GM19463 (cell line): ENCODE results near the gene KAT2A.

Source experiments
- ATAC-seq: cut with Tn5 transposase; IDR thresholded peaks from one replicate; pipeline ENCODE4 v1.9.1; 2021; ENCODE audit warnings: mild to moderate bottlenecking, moderate library complexity; ENCODE audit not compliant: unreplicated experiment

The KAT2A gene

DNA sequence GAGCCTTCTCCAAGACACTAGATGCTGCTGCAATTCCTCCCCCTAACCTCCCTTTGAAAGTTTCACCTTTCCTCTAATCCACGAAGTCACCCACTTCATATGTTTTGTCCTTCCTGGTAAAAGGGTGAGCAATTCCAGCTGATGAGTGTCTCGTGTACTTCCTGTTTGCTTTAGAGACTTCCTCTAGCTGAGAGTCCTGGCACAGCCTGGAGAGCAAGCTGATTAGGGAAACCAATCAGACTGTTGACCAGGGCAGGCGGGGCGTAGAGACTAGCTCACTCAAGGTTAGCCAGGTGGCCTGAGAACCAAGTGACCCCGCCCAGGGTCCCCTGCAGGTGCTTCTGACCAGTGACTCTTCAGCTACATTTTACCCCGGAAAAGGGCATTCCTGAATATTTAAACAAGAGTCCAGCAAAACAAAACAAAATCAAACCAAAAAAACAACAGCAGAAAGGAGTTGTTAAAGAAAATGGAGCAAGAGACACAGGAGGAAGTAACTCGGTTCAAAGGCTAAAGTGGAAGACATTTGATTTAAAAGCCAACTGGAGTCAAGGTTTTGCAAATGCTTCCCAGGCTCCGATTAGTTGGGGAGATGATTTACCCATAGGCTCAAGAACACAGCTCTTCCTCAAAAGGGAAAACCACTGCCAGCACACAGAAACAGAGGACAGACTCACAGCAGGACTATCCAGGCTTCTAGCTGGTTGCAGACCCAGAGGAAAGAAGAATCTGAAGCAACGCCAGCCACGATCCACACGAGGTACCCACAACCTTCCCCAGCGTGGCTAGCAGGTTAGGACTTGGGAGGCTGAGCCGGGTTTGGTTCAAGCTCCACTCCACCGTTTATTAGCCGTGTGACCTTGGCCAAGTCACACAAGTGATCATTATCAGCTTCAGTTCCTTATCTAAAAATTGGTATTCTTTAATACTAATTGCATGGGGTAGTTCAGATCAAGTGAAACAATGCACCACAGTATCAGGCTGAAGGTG lies 14.8 kb upstream of the KAT2A start:
- no peak for ATAC-seq

DNA sequence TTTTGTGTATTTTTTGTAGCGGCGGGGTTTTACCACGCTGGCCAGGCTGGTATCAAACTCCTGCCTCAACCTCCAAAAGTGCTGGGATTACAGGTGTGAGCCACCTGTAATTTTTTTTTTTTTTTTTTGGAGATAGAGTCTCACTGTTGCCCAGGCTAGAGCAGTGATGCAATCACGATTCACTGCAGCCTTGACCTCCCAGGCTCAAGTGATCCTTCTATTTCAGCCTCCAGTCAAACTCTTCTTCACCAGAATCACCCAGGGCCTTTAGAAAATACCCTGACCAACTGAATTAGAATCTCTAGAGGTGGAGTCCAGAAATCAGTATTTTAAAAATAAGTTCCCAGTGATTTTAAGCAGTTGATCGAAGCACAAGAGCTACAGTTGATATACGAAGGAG lies 14.0 kb upstream of the KAT2A start:
- ATAC-seq = no peak

DNA sequence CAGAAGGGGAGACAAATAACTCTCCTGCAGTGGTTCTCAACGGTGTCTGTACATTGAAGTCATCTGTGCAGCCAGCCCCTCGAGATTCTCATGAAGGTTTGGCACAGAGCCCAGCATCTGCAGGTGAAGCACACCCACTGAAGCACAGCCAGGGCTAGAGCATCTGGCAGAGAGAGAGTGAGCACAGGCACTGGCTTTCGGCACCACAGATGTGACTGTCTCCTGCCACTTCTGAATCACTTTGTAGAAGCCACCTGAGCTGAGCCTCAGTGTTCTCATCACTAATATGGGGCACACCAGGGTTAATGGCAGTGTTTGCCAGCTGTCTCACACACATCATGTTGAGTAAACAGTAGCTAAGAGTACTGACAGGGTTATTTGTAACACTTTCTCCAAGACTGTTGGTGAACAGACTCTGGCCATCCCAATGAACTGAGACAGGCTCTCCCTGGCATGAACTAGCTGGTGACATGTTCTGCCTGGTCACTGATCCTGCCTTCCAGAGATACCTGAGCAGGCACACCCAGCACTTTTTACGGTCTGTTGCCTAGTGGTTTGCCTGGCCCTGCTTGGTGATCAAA lies 12.4 kb upstream of the KAT2A start:
- ATAC-seq = peak; percentile 76

DNA sequence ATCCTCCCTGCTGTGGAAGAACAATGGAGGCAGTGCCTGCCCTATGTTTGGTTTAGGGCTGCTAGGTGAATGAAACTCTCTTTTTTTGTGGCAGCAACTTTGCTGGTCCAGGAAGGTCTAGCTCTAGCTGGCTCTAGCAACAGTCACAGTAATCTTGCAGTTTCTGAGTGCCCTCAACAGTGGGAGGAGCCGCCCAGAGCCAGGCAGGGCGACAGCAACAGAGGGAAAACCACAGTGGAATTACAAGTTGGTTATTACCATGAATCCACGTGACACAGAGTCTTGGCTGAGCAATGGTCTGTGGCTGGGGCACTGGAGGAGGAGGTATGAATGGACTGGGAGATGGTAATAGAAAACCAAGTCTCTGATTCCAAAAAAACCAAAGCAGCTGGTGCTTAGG lies 11.8 kb upstream of the KAT2A start:
- peak; percentile 29 for ATAC-seq

DNA sequence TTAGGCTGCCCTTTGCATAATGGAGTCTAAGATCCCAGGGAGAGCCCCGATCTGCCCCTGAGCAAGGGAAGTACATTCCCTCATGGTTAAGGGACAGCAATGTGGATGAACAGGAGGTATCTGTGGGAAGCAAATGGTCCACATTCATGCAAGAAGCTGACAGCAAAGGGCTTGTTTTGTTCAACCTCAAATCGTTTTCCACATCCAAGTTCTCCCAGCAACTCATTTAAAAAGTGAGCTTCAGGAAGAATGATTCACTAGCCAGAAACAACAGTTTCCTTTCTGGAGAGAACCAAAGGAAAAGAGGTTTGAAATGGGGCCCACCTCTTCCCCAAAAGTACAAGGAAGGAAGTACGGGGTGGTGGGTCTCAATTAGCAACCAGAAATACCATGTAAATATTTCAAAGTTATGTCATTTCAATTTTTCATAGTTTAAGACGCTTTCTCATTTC lies 10.8 kb upstream of the KAT2A start:
- ATAC-seq = no peak

DNA sequence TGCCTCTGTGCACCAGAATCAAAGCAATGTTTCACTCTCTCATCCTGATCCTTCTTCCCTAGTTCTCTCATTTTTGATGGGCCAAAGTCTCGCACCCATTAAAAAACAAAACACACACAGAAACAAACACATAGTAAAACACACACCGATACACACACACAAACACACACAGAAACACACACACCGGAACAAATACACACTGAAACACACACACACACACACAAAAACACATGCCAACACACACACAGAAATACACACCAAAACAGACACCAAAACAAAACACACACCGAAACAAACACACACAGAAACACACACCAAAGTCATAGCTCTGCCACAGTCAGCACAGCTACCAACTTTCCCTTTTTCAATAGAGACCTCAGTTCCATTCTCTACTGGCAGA lies 10.1 kb upstream of the KAT2A start:
- ATAC-seq = no peak

DNA sequence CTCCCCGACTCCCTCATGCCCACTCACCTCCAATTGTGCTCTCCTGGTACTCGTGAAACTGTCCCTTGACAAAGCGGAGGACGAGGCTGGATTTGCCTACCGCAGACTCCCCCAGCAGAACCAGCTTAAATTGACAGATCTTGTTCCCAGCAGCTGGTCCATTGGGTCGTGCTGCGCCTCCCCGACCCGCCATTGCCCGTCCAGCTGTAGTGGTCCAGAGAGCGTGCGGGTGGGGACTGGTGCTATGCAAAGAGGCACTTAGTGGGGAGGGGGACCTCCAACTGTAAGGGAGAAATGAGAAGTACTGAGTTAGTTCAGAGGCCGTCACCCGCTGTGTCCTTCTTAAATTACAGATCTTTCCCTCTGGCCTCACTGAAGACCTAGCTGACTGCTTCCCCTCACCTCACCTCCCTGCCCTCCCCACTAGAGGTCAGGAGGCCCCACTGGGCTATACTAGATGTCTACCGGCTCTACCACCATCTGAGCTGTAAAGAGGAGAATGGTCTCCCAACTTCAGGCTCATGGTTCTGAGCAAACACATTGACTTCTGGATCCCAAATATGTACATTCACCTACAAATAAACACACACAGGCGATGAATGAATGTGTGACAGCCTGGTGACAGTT lies 9.3 kb upstream of the KAT2A start:
- ATAC-seq = no peak

DNA sequence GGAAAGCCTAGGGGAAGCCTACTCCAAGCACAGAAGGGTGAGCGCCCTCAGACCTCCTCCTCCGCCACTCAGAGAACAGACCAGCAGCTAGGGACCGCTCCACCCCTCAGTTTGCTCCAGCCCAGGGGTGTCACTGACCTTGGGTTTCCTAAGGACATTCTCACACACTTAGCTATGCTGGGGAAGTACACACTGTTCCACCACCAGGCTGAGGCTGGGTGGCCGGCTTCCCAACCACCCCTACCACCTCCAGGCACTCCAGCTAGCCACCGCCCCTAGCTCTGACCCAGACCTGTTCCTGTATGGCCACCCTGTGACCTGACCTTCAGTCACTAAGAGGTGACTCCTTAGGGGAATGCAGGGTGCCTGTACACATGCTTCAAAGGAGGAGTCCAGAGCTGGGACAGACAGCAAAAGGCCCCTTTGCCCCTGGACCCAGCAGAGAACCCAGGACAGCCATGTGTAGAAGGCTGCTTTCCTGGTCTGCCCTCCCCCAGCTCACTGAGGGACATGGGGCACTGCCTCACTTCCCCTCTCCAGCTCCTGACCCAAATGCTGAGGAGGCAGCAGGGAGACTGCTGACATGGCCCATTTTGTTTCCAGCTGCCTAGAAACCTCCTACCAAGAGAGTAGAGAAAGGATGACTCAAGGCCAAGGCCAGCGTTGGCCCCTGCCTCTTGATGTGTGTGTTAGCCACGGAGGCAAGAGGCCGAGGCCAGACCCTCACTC lies 8.1 kb upstream of the KAT2A start:
- no peak for ATAC-seq

DNA sequence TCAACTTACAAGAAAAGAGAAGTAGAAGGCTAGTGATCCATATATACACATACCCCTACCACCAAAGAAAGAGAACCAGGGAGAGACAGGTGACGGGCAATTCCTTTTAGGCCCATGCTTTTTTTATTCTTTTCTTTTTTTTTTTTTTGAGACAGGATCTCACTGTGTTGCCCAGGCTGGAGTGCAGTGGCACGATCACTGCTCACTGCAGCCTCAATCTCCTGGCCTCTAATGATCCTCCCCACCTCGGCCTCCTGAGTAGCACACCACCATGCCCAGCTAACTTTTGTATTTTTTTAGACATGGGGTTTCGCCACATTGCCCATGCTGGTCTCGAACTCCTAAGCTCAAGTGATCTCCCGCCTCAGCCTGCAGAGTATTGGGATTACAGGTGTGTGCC lies 6.2 kb upstream of the KAT2A start:
- ATAC-seq = no peak

DNA sequence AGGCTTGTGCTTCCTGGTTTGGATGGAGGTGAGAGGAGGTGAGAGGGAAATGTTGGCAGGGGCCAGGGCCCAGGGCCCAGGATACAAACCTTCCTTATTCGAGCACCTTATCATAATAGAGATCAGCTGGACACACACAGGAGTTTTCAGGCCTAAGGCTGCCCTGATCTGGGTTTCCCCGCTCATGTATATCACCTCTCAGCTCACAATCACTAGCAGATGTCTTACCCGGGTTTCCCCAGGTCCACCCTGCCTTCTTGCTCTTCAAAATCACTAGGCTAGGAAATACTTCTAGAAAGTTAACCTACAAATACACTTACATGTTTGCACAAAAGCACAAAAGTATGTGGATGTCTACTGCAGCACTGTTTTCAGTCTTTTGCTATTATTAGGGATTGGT lies 5.7 kb upstream of the KAT2A start:
- no peak for ATAC-seq

DNA sequence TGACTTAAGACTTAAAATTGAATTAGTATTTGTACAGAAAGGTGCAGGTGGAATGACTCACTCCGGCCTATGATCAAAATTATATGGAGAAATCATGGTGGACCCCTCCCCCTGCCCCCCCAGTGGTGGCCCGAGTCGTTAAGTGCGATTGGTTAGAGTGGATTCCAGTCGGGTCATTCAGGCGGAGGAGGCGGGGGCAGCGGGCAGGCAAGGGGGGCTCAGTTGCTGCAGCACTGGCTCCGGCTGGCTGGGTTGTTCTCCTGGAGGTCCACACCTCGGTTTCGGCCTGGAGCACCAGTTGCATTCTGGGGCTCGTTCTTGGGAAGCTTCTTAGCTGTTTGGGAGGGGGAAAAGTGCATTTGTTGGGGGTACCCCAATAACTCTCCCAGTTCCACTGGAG lies 4.4 kb upstream of the KAT2A start:
- ATAC-seq = no peak

DNA sequence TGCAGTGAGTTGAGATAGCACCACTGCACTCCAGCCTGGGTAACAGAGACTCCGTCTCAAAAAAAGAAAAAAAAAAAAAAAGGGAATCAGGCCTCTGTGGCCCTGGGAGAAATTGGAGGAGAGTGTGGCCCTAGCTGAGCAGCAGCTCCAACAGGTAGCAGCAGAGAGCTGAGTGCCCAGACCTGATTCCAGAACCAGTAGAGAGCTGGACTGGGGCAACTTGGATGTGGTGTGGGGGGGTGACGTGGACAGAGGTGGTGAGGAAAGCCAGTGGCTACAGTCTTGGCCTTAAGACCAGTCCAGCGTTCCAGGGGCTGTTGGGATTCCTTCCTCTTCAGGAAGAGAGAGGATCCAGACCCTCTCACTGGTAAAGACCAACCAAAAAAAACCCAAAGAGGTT lies 3.1 kb upstream of the KAT2A start:
- no peak for ATAC-seq

DNA sequence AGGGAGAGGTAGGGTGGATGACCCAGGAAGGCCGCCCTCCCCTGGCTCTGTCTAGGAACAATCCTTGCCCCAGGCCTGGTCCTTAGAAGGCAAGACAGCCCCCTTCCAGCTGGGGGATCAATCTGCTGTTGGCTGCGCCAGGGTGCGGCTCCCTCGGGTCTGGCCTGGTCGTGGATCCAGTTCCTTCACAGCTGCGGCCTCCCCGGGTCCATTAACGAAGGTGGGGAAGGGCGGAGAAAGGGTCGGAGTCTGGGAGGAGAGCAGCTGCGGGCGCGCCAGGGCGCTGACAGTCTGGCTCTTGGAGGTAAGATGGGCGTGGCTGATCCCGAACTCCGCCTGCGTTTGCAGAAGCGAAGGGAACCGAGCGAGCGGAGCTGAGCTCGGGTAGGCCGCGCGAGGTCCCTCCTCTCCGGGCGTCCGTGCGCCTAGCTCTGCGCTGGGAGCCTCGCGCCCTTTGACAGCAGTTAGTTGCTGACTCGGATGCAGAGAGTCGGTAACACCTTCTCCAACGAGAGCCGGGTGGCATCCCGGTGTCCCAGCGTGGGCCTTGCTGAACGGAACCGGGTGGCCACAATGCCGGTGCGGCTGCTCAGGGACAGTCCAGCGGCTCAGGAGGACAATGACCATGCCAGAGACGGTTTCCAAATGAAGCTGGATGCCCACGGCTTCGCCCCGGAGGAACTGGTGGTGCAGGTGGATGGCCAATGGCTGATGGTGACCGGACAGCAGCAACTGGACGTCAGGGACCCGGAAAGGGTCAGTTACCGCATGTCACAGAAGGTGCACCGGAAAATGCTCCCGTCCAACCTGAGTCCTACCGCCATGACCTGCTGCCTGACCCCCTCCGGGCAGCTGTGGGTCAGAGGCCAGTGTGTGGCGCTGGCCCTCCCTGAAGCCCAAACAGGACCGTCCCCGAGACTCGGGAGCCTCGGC lies 1.5 kb upstream of the KAT2A start, which contains the start of gene HSPB9:
Gene HSPB9 (plus strand): TSS at position 434 of the 933 bp plus-strand sequence. CDS start 47 bp downstream, at position 481.
- ATAC-seq = no peak

DNA sequence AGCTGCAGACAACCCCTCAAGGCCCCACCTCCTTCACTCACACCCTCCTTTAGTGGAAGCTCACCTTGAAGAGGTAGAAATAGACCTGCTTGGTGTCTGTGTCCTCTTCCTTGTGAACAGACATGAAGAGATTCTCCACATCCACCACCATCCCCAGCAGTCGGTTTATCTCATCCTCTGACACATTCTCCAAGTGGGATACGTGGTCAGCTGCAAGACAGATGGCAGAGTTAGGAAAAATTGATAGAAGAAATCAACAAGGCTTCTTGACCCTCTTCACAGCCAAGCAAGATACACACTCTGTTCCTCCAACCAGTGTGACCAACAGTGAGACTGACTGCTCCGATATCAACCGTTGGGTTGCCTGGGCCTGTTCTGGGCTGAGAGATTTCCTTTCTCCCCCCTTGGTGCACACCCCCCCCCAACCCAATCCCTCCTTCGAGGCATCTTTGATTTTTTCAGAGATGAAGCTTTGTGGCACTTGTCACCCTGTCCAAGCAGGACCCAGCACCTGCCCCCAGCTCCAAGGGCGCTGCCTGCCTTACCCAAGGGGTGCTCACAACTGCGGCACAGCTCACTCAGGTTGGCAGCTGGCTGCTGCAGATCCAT lies 902 bp downstream of the KAT2A start:
- ATAC-seq = no peak

DNA sequence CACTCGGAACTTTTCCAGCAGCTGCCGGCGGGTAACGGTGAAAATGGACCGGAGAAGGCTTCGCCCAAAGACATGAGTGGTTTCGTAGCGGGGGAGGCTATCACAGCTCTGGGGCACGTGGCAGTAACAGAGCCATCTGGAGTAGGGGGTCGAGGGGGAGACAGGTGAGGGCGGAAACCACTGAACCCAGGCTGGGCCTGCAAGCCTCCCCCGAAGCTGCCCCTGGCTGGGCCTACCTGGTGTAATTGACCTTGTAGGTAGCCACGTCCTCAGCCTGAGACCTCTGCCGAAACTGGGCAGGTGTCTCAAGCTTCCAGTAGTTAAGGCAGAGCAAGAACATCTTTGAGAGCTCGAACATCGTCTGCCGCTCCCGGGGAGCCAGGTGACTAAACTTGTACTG lies 1.9 kb downstream of the KAT2A start:
- ATAC-seq = no peak

DNA sequence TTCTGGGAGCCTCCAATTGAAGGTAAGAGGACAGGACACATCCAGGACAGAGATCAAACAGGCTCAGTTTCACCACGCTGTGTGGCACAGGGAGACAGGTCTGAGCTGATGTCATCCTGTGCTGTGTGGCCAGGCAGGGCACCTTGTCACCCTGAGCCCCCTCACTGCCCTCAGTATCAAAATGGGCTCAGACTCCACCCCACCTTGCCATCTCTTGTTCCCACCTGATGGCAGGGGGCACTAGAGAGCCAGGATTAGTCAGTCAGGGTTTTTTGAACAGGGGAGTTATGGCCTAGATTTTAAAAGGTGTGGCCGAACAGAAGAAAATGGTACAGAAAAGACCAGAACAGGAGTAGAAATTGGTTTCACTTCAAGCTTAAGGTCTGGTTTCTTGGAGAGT lies 2.6 kb downstream of the KAT2A start:
- ATAC-seq = no peak

DNA sequence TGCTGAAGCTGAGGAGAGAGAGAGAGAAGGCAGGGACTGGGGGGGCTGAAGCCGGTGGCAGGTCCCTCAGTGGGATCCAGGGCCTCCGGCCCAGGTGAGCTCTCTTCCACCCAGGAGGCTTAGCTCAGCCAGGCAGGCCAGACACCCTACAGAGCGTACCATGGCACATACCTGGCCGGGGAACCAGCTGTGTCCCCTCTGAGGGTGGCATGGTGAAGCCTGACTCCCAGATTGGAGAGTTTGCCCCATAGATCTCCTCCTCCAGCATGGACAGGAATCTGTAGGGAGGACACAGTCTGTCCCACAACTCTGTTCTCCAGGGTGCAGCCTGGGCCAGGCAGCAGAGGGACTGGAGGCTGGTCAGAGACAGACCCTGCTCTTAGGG lies 3.0 kb downstream of the KAT2A start:
- ATAC-seq = no peak

DNA sequence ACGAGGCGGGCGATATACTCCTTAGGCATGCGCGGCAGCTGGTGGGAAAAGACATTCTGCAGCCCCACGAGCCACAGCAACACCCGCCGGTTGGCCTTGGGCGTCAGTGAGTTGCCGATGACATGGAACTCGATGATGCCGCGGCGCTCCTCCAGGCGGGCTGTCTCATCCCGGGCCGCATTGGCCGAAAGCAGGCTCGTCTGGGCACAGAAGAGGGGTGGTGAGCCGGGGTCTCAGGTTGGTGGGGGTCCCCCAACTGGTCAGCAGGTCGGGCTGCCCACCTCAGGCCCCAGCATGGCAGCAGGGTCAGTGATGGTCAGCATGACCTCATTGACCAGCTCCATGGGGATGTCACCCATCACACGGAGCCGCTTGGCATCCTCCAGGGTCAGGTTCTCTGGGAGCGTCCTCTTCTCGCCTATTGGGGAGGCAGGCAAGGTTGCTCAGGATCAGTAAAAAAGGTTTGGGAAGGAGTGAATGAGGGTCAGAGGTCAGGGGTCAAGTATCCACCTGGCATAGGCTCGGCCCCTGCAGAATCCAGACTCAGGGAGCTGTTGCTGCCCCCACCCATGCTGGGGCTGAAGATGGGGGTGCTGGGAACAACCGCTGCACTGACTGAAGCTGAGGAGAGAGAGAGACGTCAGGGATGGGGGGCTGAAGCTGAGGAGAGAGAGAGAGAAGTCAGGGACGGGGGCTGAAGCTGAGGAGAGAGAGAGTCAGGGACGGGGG lies 3.6 kb downstream of the KAT2A start:
- ATAC-seq = no peak
